ENCODE data around the gene YWHAG. TPM values are rescaled to one million over a fixed set of nuclear protein-coding genes. Genes with fewer than 3 reads are reported as not detected.

YWHAG gene
- total RNA-seq, 2 experiments from 2014 or later, result 42.6 to 126 TPM

GRCh38 chr7:76286842-76287403 lies 71.9 kb downstream of the YWHAG start:
- Histone ChIP-seq H3K4me2 (ENCODE audit: low read length) (no peak overlapping the region), H3K9me3 (ENCODE audit: low read length) (no peaks in the 10 kb centered on the region), H3K79me2 (ENCODE audit: insufficient read depth, low read depth, low read length) (no peaks in the 10 kb centered on the region), H2AFZ (ENCODE audit: low read length) (no peak overlapping the region), H3K9me2 (ENCODE audit: insufficient read depth, low read length) (no peaks in the 10 kb centered on the region), H3K27ac (ENCODE audit: low read depth, low read length, poor library complexity, severe bottlenecking) (no peak overlapping the region), H3K36me3 (ENCODE audit: insufficient read depth, low read length) (no peaks in the 10 kb centered on the region), H4K20me1 (ENCODE audit: insufficient read depth, low read length) (no peaks in the 10 kb centered on the region), H3K4me1 (ENCODE audit: insufficient read depth, low read length, poor library complexity, severe bottlenecking) (peaks cover 7% of the 10 kb centered on the region), H3K4me3 (ENCODE audit: low read depth, low read length, poor library complexity, severe bottlenecking) (no peak overlapping the region)
- BruUV-seq (replicated peaks), result no TSS peak
- CTCF ChIA-PET (ENCODE audit: unreplicated experiment), result no interaction called here
- intact Hi-C loops (cut with micrococcal nuclease; ENCODE audit: unreplicated experiment), result no loop called here
- TF ChIP-seq EZH2phosphoT487 (IDR thresholded peaks at IDR 0.05; ENCODE audit: borderline replicate concordance, low read depth, low read length) (no peak), CTCF (conservative IDR thresholded peaks at IDR 0.05; ENCODE audit: low read length) (no peak)
- POLR2A ChIA-PET, result no interaction called here
- no peak for DNase-seq (ENCODE audit: low spot score)

GRCh38 chr7:76285604-76286374 lies 73.0 kb downstream of the YWHAG start:
- no peaks in the 10 kb centered on the region for H3K9me3 ChIP-seq (ENCODE audit: low read length)
- no peaks in the 10 kb centered on the region for H4K20me1 ChIP-seq (ENCODE audit: insufficient read depth, low read length)
- intact Hi-C loops (cut with micrococcal nuclease; ENCODE audit: unreplicated experiment), result no loop called here
- H3K4me1 ChIP-seq (ENCODE audit: insufficient read depth, low read length, poor library complexity, severe bottlenecking), result no peaks in the 10 kb centered on the region
- TF ChIP-seq EZH2phosphoT487 (IDR thresholded peaks at IDR 0.05; ENCODE audit: borderline replicate concordance, low read depth, low read length), result no peak
- no peak for TF ChIP-seq CTCF (conservative IDR thresholded peaks at IDR 0.05; ENCODE audit: low read length)
- CTCF ChIA-PET (ENCODE audit: unreplicated experiment), result no interaction called here
- BruUV-seq (replicated peaks), result no TSS peak
- no peak overlapping the region for H3K4me2 ChIP-seq (ENCODE audit: low read length)
- DNase-seq (ENCODE audit: low spot score), result no peak
- H3K36me3 ChIP-seq (ENCODE audit: insufficient read depth, low read length), result no peaks in the 10 kb centered on the region
- H3K9me2 ChIP-seq (ENCODE audit: insufficient read depth, low read length), result no peaks in the 10 kb centered on the region
- no peak overlapping the region for H3K27ac ChIP-seq (ENCODE audit: low read depth, low read length, poor library complexity, severe bottlenecking)
- H3K79me2 ChIP-seq (ENCODE audit: insufficient read depth, low read depth, low read length), result no peaks in the 10 kb centered on the region
- POLR2A ChIA-PET, result no interaction called here
- H3K4me3 ChIP-seq (ENCODE audit: low read depth, low read length, poor library complexity, severe bottlenecking), result no peak overlapping the region
- H2AFZ ChIP-seq (ENCODE audit: low read length), result no peak overlapping the region
